Measurements from ENCODE around the gene CDKL2. TPM values are rescaled to one million over a fixed set of nuclear protein-coding genes. Genes with fewer than 3 reads are reported as not detected.
"Not testable (repeated sequence)": the region's sequence is repeated elsewhere in the genome, so short reads cannot be mapped to it uniquely, and the experiment has no call there.

The CDKL2 gene
- total RNA-seq, 3 donors from 2014 or later (not counting 1 experiment from before 2014, with no cell fraction given): 0.19 to 0.63 (median 0.32) TPM

GRCh38 chr4:75542824-75543223 is 87.5 kb downstream of the CDKL2 start:
- no peak overlapping the region for H3K27ac Mint-ChIP-seq
- Histone ChIP-seq H3K4me3 (ENCODE audit: low read length) (no peak overlapping the region), H3K9me3 (ENCODE audit: control insufficient read depth, insufficient read depth, low read length) (no peaks in the 10 kb centered on the region), H3K27me3 (ENCODE audit: control insufficient read depth, insufficient read depth, low read length) (no peaks in the 10 kb centered on the region), H3K36me3 (ENCODE audit: control insufficient read depth, insufficient read depth, low read length) (peaks cover 6% of the 10 kb centered on the region), H3K4me1 (ENCODE audit: control insufficient read depth, insufficient read depth, low read length) (no peaks in the 10 kb centered on the region), H3K27ac (ENCODE audit: low read length) (no peak overlapping the region)
- H3K9me3 Mint-ChIP-seq: no peaks in the 10 kb centered on the region
- intact Hi-C loops (cut with micrococcal nuclease): no loop called here
- H3K4me3 Mint-ChIP-seq: no peak overlapping the region
- no peak for DNase-seq
- no peaks in the 10 kb centered on the region for H3K4me1 Mint-ChIP-seq
- no peak for ATAC-seq
- no peaks in the 10 kb centered on the region for H3K27me3 Mint-ChIP-seq (ENCODE audit: low read depth in 2 of 2)
- TF ChIP-seq CTCF (IDR thresholded peaks at IDR 0.05): no peak
- H3K36me3 Mint-ChIP-seq: no peaks in the 10 kb centered on the region

GRCh38 chr4:75537308-75537707 is 93.0 kb downstream of the CDKL2 start:
- 99% methylated on average over 4 of the region's 6 CpGs for WGBS (ENCODE audit: insufficient coverage)
- ATAC-seq: not testable (repeated sequence)

GRCh38 chr4:75533926-75534325 is 96.4 kb downstream of the CDKL2 start:
- ATAC-seq; H3K9me3 Mint-ChIP-seq; H3K9me3 ChIP-seq (ENCODE audit: control insufficient read depth, insufficient read depth, low read length); H3K4me1 Mint-ChIP-seq; H3K27me3 ChIP-seq (ENCODE audit: control insufficient read depth, insufficient read depth, low read length); H3K27ac Mint-ChIP-seq; H3K4me1 ChIP-seq (ENCODE audit: control insufficient read depth, insufficient read depth, low read length); intact Hi-C loops (cut with micrococcal nuclease); H3K4me3 ChIP-seq (ENCODE audit: low read length); H3K4me3 Mint-ChIP-seq; H3K27me3 Mint-ChIP-seq (ENCODE audit: low read depth in 2 of 2); H3K27ac ChIP-seq (ENCODE audit: low read length); DNase-seq: not testable (repeated sequence)
- H3K36me3 Mint-ChIP-seq: peaks cover 17% of the 10 kb centered on the region
- H3K36me3 ChIP-seq (ENCODE audit: control insufficient read depth, insufficient read depth, low read length): peaks cover 23% of the 10 kb centered on the region

More at GRCh38 chr4:75537308-75537707, 93.0 kb downstream of the CDKL2 start:
- DNase-seq; H3K4me3 ChIP-seq (ENCODE audit: low read length); H3K9me3 Mint-ChIP-seq; H3K36me3 Mint-ChIP-seq; H3K4me1 ChIP-seq (ENCODE audit: control insufficient read depth, insufficient read depth, low read length); H3K27me3 ChIP-seq (ENCODE audit: control insufficient read depth, insufficient read depth, low read length); H3K27me3 Mint-ChIP-seq (ENCODE audit: low read depth in 2 of 2); H3K4me3 Mint-ChIP-seq; H3K36me3 ChIP-seq (ENCODE audit: control insufficient read depth, insufficient read depth, low read length); H3K9me3 ChIP-seq (ENCODE audit: control insufficient read depth, insufficient read depth, low read length); H3K27ac Mint-ChIP-seq; H3K4me1 Mint-ChIP-seq; intact Hi-C loops (cut with micrococcal nuclease); H3K27ac ChIP-seq (ENCODE audit: low read length): not testable (repeated sequence)

- H3K27ac ChIP-seq (ENCODE audit: low read length); intact Hi-C loops (cut with micrococcal nuclease); H3K9me3 ChIP-seq (ENCODE audit: control insufficient read depth, insufficient read depth, low read length); DNase-seq; H3K27ac Mint-ChIP-seq; H3K4me1 Mint-ChIP-seq; H3K9me3 Mint-ChIP-seq; H3K4me1 ChIP-seq (ENCODE audit: control insufficient read depth, insufficient read depth, low read length); ATAC-seq; H3K4me3 ChIP-seq (ENCODE audit: low read length); H3K27me3 Mint-ChIP-seq (ENCODE audit: low read depth in 2 of 2); H3K4me3 Mint-ChIP-seq; H3K27me3 ChIP-seq (ENCODE audit: control insufficient read depth, insufficient read depth, low read length): not testable (repeated sequence)
- H3K36me3 Mint-ChIP-seq: peaks cover 17% of the 10 kb centered on the region
- peaks cover 24% of the 10 kb centered on the region for H3K36me3 ChIP-seq (ENCODE audit: control insufficient read depth, insufficient read depth, low read length)
- WGBS (ENCODE audit: insufficient coverage): 96% methylated on average over 4 of the region's 4 CpGs
Measured at GRCh38 chr4:75533339-75533887, 96.9 kb downstream of the CDKL2 start.

- 97% methylated on average over 6 of the region's 7 CpGs for WGBS (ENCODE audit: insufficient coverage)
- not testable (repeated sequence) for ATAC-seq
Measured at GRCh38 chr4:75531536-75532143, 98.7 kb downstream of the CDKL2 start.

More at GRCh38 chr4:75531536-75532143, 98.7 kb downstream of the CDKL2 start:
- H3K36me3 Mint-ChIP-seq: peaks cover 24% of the 10 kb centered on the region
- H3K9me3 Mint-ChIP-seq; H3K27ac Mint-ChIP-seq; H3K27me3 Mint-ChIP-seq (ENCODE audit: low read depth in 2 of 2); intact Hi-C loops (cut with micrococcal nuclease); H3K27ac ChIP-seq (ENCODE audit: low read length); DNase-seq; H3K4me3 Mint-ChIP-seq; H3K9me3 ChIP-seq (ENCODE audit: control insufficient read depth, insufficient read depth, low read length); H3K27me3 ChIP-seq (ENCODE audit: control insufficient read depth, insufficient read depth, low read length); H3K4me1 ChIP-seq (ENCODE audit: control insufficient read depth, insufficient read depth, low read length); H3K4me3 ChIP-seq (ENCODE audit: low read length); H3K4me1 Mint-ChIP-seq: not testable (repeated sequence)
- H3K36me3 ChIP-seq (ENCODE audit: control insufficient read depth, insufficient read depth, low read length): peaks cover 41% of the 10 kb centered on the region

All from natural killer cell (primary cell).